Gastrocnemius medialis (tissue), 4 donors: ENCODE measurements around the gene CIB2. TPM values are rescaled to one million over a fixed set of nuclear protein-coding genes. Genes with fewer than 3 reads are reported as not detected.

Experiments
- ATAC-seq, 2 donors: fragments of 150-250 bp; one replicate each; pipeline ENCODE4 v1.9.1; 2016
- DNase-seq, 2 donors: peaks; one replicate each; pipeline ENCODE4 v3.0.0-alpha.2; 2019
- H3K27ac ChIP-seq, 4 donors: fragments of 200-600 bp; sonication (generic); 1 replicate in 1 of 4; 2 replicates in 3 of 4; pipeline ENCODE4 v1.5.1; 2016 to 2018; ENCODE audit warnings: mild to moderate bottlenecking in 2 of 4, moderate library complexity in 1 of 4
- H3K27me3 ChIP-seq, 3 donors: fragments of 200-600 bp; sonication (generic) in 2 of 3; 1 replicate in 1 of 3; 2 replicates in 2 of 3; pipeline versions ENCODE4 v1.5.1 to v1.6.0; 2016 to 2019; ENCODE audit warnings: mild to moderate bottlenecking in 1 of 3, moderate library complexity in 1 of 3
- H3K36me3 ChIP-seq, 2 donors: fragments of 200-600 bp; sonication (generic) in 1 of 2; one replicate each; pipeline ENCODE4 v1.5.1; 2017 to 2018
- H3K4me1 ChIP-seq, 2 donors: fragments of 200-600 bp; sonication (generic) in 1 of 2; one replicate each; pipeline ENCODE4 v1.5.1; 2016 to 2017; ENCODE audit warnings: mild to moderate bottlenecking in 2 of 2
- H3K4me3 ChIP-seq, 4 donors: fragments of 200-600 bp; sonication (generic) in 3 of 4; 1 replicate in 1 of 4; 2 replicates in 3 of 4; pipeline ENCODE4 v1.5.1; 2016 to 2019; ENCODE audit warnings: mild to moderate bottlenecking in 2 of 4
- H3K9me3 ChIP-seq, 3 donors: fragments of 200-600 bp; sonication (generic) in 2 of 3; 1 replicate in 1 of 3; 2 replicates in 2 of 3; pipeline ENCODE4 v1.5.1; 2016 to 2019
- CTCF ChIP-seq, 5 experiments: fragments of 450-650 bp in 3 of 5; fragments of 200-600 bp in 2 of 5; sonication (generic) in 2 of 5; IDR thresholded peaks in 4 of 5; conservative IDR thresholded peaks in 1 of 5; 1 replicate in 4 of 5; 2 replicates in 1 of 5; pipeline ENCODE4 v1.5.1; 2016 to 2019; ENCODE audit warnings: antibody characterized with exemption in 5 of 5, mild to moderate bottlenecking in 3 of 5, moderate library complexity in 3 of 5
- POLR2A ChIP-seq, 2 donors: fragments of 450-650 bp; IDR thresholded peaks; one replicate each; pipeline ENCODE4 v1.6.1; 2017; ENCODE audit warnings: antibody characterized with exemption in 2 of 2, mild to moderate bottlenecking in 2 of 2, moderate library complexity in 2 of 2
- in situ Hi-C, 4 donors: fragments of 200-750 bp; cut with MboI; loops; one replicate each; pipeline versions ENCODE4 v1.15.0 to v1.8.0; 2017; ENCODE audit warnings: low sequenced_read_pairs in 4 of 4
- intact Hi-C: fragments of 100-400 bp; cut with DNase I; formaldehyde crosslinking; loops from one replicate; pipeline ENCODE4 v1.15.1; 2023; ENCODE audit warnings: low total_unique reads
- total RNA-seq, 4 donors: library from RNA; depleted of rRNA; stranded (reverse); fragments of >200 nt; gene quantifications; one replicate each; pipeline versions ENCODE4 v1.1.0 to v1.2.3, GENCODE V29; 2016

Gene CIB2
- total RNA-seq, 4 donors from 2014 or later = 5.6 to 14.4 (median 6.7) TPM

GRCh38 chr15:78177447-78177873 is 46.2 kb upstream of the CIB2 start:
- no peaks in the 10 kb centered on the region for H3K9me3 ChIP-seq
- in situ Hi-C loops = loop anchor here in 2 of 4 donors (10.0 kb wide), 2 partner anchors 57 to 67 kb away; partner anchors contain the start of gene ACSBG1 (in 1 of the 2)
- intact Hi-C loops = loop anchor here (1.0 to 5.0 kb wide), 2 partner anchors 45 to 65 kb away; partner anchors contain the start of gene CIB2
- H3K36me3 ChIP-seq = peaks cover 0 to under 1% of the 10 kb centered on the region in 2 donors
- ATAC-seq = no peak
- H3K4me1 ChIP-seq = peaks cover 0 to 2% of the 10 kb centered on the region in 2 donors
- H3K27me3 ChIP-seq = no peaks in the 10 kb centered on the region
- TF ChIP-seq CTCF (IDR thresholded peaks at IDR 0.05 in 4 of 5, conservative IDR thresholded peaks at IDR 0.05 in 1 of 5) (peak; percentile 59 to 80 (median 64)), POLR2A (IDR thresholded peaks at IDR 0.05) (no peak)
- no peak overlapping the region for H3K4me3 ChIP-seq
- H3K27ac ChIP-seq = no peak overlapping the region
- DNase-seq = peak in 1 of 2 donors; percentile 33

- Histone ChIP-seq H3K27ac (no peak overlapping the region), H3K27me3 (no peaks in the 10 kb centered on the region), H3K9me3 (no peaks in the 10 kb centered on the region), H3K36me3 (peaks cover 0 to 21% of the 10 kb centered on the region in 2 donors), H3K4me1 (peaks cover 0 to 6% of the 10 kb centered on the region in 2 donors), H3K4me3 (no peak overlapping the region)
- no peak for TF ChIP-seq CTCF (IDR thresholded peaks at IDR 0.05 in 4 of 5, conservative IDR thresholded peaks at IDR 0.05 in 1 of 5)
- TF ChIP-seq POLR2A (IDR thresholded peaks at IDR 0.05) = no peak
- in situ Hi-C loops (loop anchor here in 2 of 4 donors (10.0 kb wide), 2 partner anchors 59 to 69 kb away; partner anchors contain the start of gene ACSBG1 (in 1 of the 2)), intact Hi-C loops (loop anchor here (5.0 kb wide), 1 partner anchor 43 kb away; the partner anchor contains the start of gene CIB2)
- ATAC-seq = no peak
- no peak for DNase-seq
These were observed 44.1 kb upstream of the CIB2 start for GRCh38 chr15:78175330-78175729.

DNA sequence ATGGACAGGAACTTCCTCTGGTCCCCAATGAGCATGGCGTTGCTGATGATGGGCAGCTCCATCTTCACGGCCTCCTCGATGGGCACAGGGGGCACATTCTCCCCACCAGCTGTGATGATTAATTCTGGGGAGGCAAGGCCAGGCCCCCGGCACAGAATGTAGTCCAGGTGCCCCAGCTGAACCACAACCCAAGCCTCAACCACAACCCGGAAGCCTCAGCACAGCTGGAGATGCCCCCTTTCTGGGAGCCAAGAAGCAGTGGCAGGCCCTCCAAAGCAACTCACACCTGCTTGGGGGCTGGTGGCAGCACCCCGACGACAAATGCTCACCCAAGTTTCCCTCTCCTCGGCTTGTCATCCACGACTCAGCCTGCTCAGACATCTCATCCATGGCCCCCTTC is 43.2 kb upstream of the CIB2 start:
- TF ChIP-seq POLR2A (IDR thresholded peaks at IDR 0.05) (no peak), CTCF (IDR thresholded peaks at IDR 0.05 in 4 of 5, conservative IDR thresholded peaks at IDR 0.05 in 1 of 5) (no peak)
- Histone ChIP-seq H3K36me3 (peaks cover 4 to 31% of the 10 kb centered on the region in 2 donors), H3K27ac (no peak overlapping the region), H3K9me3 (no peaks in the 10 kb centered on the region), H3K4me3 (no peak overlapping the region), H3K27me3 (no peaks in the 10 kb centered on the region), H3K4me1 (peaks cover 0 to 6% of the 10 kb centered on the region in 2 donors)
- DNase-seq (no peak), ATAC-seq (no peak)
- intact Hi-C loops = no loop called here
- in situ Hi-C loops = loop anchor here in 2 of 4 donors (10.0 kb wide), 2 partner anchors 60 to 70 kb away; partner anchors contain the start of gene ACSBG1 (in 1 of the 2)

- Histone ChIP-seq H3K4me3 (no peak overlapping the region), H3K27me3 (no peaks in the 10 kb centered on the region), H3K27ac (no peak overlapping the region), H3K9me3 (no peaks in the 10 kb centered on the region), H3K4me1 (peaks cover 0 to 6% of the 10 kb centered on the region in 2 donors), H3K36me3 (peaks cover 4 to 55% of the 10 kb centered on the region in 2 donors)
- DNase-seq (no peak), ATAC-seq (no peak)
- intact Hi-C loops (no loop called here), in situ Hi-C loops (loop anchor here in 2 of 4 donors (10.0 kb wide), 2 partner anchors 63 to 73 kb away; partner anchors contain the start of gene ACSBG1 (in 1 of the 2))
- TF ChIP-seq CTCF (IDR thresholded peaks at IDR 0.05 in 4 of 5, conservative IDR thresholded peaks at IDR 0.05 in 1 of 5) = no peak
- no peak for TF ChIP-seq POLR2A (IDR thresholded peaks at IDR 0.05)
These were observed 40.7 kb upstream of the CIB2 start for GRCh38 chr15:78171864-78172472.
